Motor neuron (in vitro differentiated cells): Measurements from ENCODE around the gene INPP5F. TPM values are rescaled to one million over a fixed set of nuclear protein-coding genes. Genes with fewer than 3 reads are reported as not detected.
"Not testable (repeated sequence)": the region's sequence is repeated elsewhere in the genome, so short reads cannot be mapped to it uniquely, and the experiment has no call there.

Source experiments
- ATAC-seq, 8 experiments: fragments of 200-7000 bp; cut with Tn5 transposase; replicated peaks in 6 of 8; 2 replicates each; pipeline ENCODE4 v1.8.0; 2021; ENCODE audit warnings: mild to moderate bottlenecking in 8 of 8, moderate library complexity in 8 of 8
- H3K27ac ChIP-seq, 2 donors: fragments of 250-450 bp; sonication (Bioruptor Pico); 2 replicates each; pipeline ENCODE4 v1.9.0; 2021; ENCODE audit warnings: antibody characterized with exemption in 2 of 2, mild to moderate bottlenecking in 2 of 2, moderate library complexity in 1 of 2
- H3K4me1 ChIP-seq, 2 donors: fragments of 250-450 bp; sonication (Bioruptor Pico); replicated peaks in 1 of 2; 2 replicates each; pipeline ENCODE4 v1.6.1; 2021; ENCODE audit warnings: antibody characterized with exemption in 2 of 2, mild to moderate bottlenecking in 2 of 2, moderate library complexity in 1 of 2
- H3K4me3 ChIP-seq, 5 donors: fragments of 250-450 bp; sonication (Bioruptor Pico); 2 replicates each; pipeline ENCODE4 v1.9.0; 2021; ENCODE audit warnings: antibody characterized with exemption in 5 of 5, mild to moderate bottlenecking in 5 of 5, moderate library complexity in 4 of 5
- WGBS, 10 experiments: fragments of 450-650 bp; shearing (Covaris generic); methylation state at CpG; one replicate each; pipeline ENCODE4 v1.0.0; 2022; 5-methylcytosine and 5-hydroxymethylcytosine counted together
- in situ Hi-C, 9 experiments: fragments of 400-800 bp; cut with MboI; loops; one replicate each; pipeline ENCODE4 v1.15.0; 2021; ENCODE audit warnings: low sequenced_read_pairs in 9 of 9, low pct_unique_long_range_greater_than_20kb in 2 of 9; ENCODE audit not compliant: unreplicated experiment in 9 of 9
- total RNA-seq, 8 experiments: library from RNA; unstranded; fragments of 300-600 nt; gene quantifications; 2 replicates each; pipeline versions ENCODE4 v1.2.3 to v1.2.4, GENCODE V29; 2022

The INPP5F gene
- total RNA-seq, 8 experiments from 2014 or later: 5.1 to 119 (median 59.5) TPM

GRCh38 chr10:119693262-119693957 is 32.4 kb upstream of the INPP5F start:
- in situ Hi-C loops: no loop called here
- ATAC-seq: peak in 5 of 8 experiments; percentile 37 to 62 (median 40)
- H3K27ac ChIP-seq: no peak overlapping the region

GRCh38 chr10:119694608-119695007 is 31.2 kb upstream of the INPP5F start:
- Histone ChIP-seq H3K4me3 (no peak overlapping the region), H3K27ac (no peak overlapping the region), H3K4me1 (peaks cover 6 to 8% of the 10 kb centered on the region in 2 donors)
- 60 to 100% (median 87%) methylated on average over 1 to 4 of the region's 7 CpGs; no CpG with 5 or more reads in 6 of the 10 experiments for WGBS, 10 experiments
- in situ Hi-C loops: no loop called here
- ATAC-seq: no peak

More at GRCh38 chr10:119693262-119693957, 32.4 kb upstream of the INPP5F start:
- 34 to 86% (median 57%) methylated on average over 1 to 6 of the region's 6 CpGs; no CpG with 5 or more reads in 2 of the 10 experiments for WGBS, 10 experiments
- H3K4me3 ChIP-seq: no peak overlapping the region
- peaks cover 15 to 20% of the 10 kb centered on the region in 2 donors for H3K4me1 ChIP-seq

GRCh38 chr10:119700321-119700954 is 25.4 kb upstream of the INPP5F start:
- 53 to 95% (median 89%) methylated on average over 2 to 4 of the region's 4 CpGs for WGBS, 10 experiments
- no peak overlapping the region for H3K4me3 ChIP-seq
- peaks cover 0 to 3% of the 10 kb centered on the region in 2 donors for H3K4me1 ChIP-seq
- no peak overlapping the region for H3K27ac ChIP-seq
- in situ Hi-C loops: no loop called here
- ATAC-seq: no peak

GRCh38 chr10:119701861-119702260 is 24.0 kb upstream of the INPP5F start:
- Histone ChIP-seq H3K4me1 (peaks cover 0 to 9% of the 10 kb centered on the region in 2 donors), H3K4me3 (no peak overlapping the region), H3K27ac (no peak overlapping the region)
- in situ Hi-C loops: no loop called here
- 0 to 83% (median 39%) methylated on average over 2 to 7 of the region's 7 CpGs; no CpG with 5 or more reads in 1 of the 10 experiments for WGBS, 10 experiments
- peak in 5 of 8 experiments; percentile 24 to 84 (median 68) for ATAC-seq

GRCh38 chr10:119702583-119702982 is 23.3 kb upstream of the INPP5F start:
- ATAC-seq: no peak
- Histone ChIP-seq H3K4me3 (no peak overlapping the region), H3K27ac (no peak overlapping the region), H3K4me1 (peaks cover 0 to 13% of the 10 kb centered on the region in 2 donors)
- in situ Hi-C loops: no loop called here
- 48 to 100% (median 92%) methylated on average over 1 to 2 of the region's 2 CpGs; no CpG with 5 or more reads in 2 of the 10 experiments for WGBS, 10 experiments

- ATAC-seq: no peak
- WGBS, 10 experiments: 59 to 98% (median 85%) methylated on average over 4 to 9 of the region's 9 CpGs
- Histone ChIP-seq H3K4me3 (no peak overlapping the region), H3K27ac (no peak overlapping the region), H3K4me1 (peaks cover 0 to 13% of the 10 kb centered on the region in 2 donors)
- in situ Hi-C loops: no loop called here
Observed at GRCh38 chr10:119703903-119704508, 21.8 kb upstream of the INPP5F start.

- no peak for ATAC-seq
- WGBS, 10 experiments: 13 to 100% (median 85%) methylated on average over 1 to 3 of the region's 3 CpGs; no CpG with 5 or more reads in 2 of the 10 experiments
- Histone ChIP-seq H3K4me1 (peaks cover 0 to 13% of the 10 kb centered on the region in 2 donors), H3K4me3 (no peak overlapping the region), H3K27ac (no peak overlapping the region)
- in situ Hi-C loops: no loop called here
Observed at GRCh38 chr10:119705434-119705831, 20.4 kb upstream of the INPP5F start.

- in situ Hi-C loops: no loop called here
- Histone ChIP-seq H3K4me3 (no peak overlapping the region), H3K4me1 (peaks cover 0 to 10% of the 10 kb centered on the region in 2 donors), H3K27ac (peak overlapping the region in 1 of 2 donors; percentile 7)
- WGBS, 10 experiments: 0 to 100% (median 70%) methylated on average over 1 to 4 of the region's 7 CpGs; no CpG with 5 or more reads in 1 of the 10 experiments
- ATAC-seq: peak in 4 of 8 experiments; percentile 44 to 96 (median 79)
Observed at GRCh38 chr10:119706521-119707278, 19.1 kb upstream of the INPP5F start.

GRCh38 chr10:119707331-119707730 is 18.5 kb upstream of the INPP5F start:
- WGBS, 10 experiments: 37 to 87% (median 72%) methylated on average over 3 to 5 of the region's 5 CpGs; no CpG with 5 or more reads in 3 of the 10 experiments
- H3K4me1 ChIP-seq: peaks cover 0 to 10% of the 10 kb centered on the region in 2 donors
- H3K4me3 ChIP-seq, ATAC-seq, H3K27ac ChIP-seq, in situ Hi-C loops: not testable (repeated sequence)

GRCh38 chr10:119710935-119711334 is 14.9 kb upstream of the INPP5F start:
- H3K27ac ChIP-seq, in situ Hi-C loops, H3K4me3 ChIP-seq, ATAC-seq: not testable (repeated sequence)
- WGBS, 10 experiments: 13% methylated on average over 1 of the region's 1 CpG; no CpG with 5 or more reads in 9 of the 10 experiments
- peaks cover 0 to 10% of the 10 kb centered on the region in 2 donors for H3K4me1 ChIP-seq

- Histone ChIP-seq H3K4me1 (no peaks in the 10 kb centered on the region), H3K4me3 (no peak overlapping the region), H3K27ac (no peak overlapping the region)
- in situ Hi-C loops: no loop called here
- 30 to 100% (median 70%) methylated on average over 1 to 5 of the region's 7 CpGs; no CpG with 5 or more reads in 1 of the 10 experiments for WGBS, 10 experiments
- no peak for ATAC-seq
Observed at GRCh38 chr10:119713744-119714483, 11.9 kb upstream of the INPP5F start.

- no peak for ATAC-seq
- no peak overlapping the region for H3K27ac ChIP-seq
- no peaks in the 10 kb centered on the region for H3K4me1 ChIP-seq
- no peak overlapping the region for H3K4me3 ChIP-seq
- 30 to 100% (median 63%) methylated on average over 1 to 2 of the region's 2 CpGs; no CpG with 5 or more reads in 2 of the 10 experiments for WGBS, 10 experiments
- in situ Hi-C loops: no loop called here
Observed at GRCh38 chr10:119714484-119714816, 11.4 kb upstream of the INPP5F start.
